C1 segment of cervical spinal cord (tissue), 14 donors: ENCODE measurements around the gene RSRC2.
"Not testable (repeated sequence)": the region's sequence is repeated elsewhere in the genome, so short reads cannot be mapped to it uniquely, and the experiment has no call there.

Experiments used
- DNase-seq, 14 donors: peaks; one replicate each; lab custom pipeline; 2025; lab: John Stamatoyannopoulos, UW

The RSRC2 gene

GRCh38 chr12:122518908-122519307 lies 7.8 kb downstream of the RSRC2 start:
- DNase-seq = no peak

- DNase-seq = no peak
These were observed 8.9 kb downstream of the RSRC2 start for GRCh38 chr12:122517877-122518276.

- no peak for DNase-seq
These were observed 10.0 kb downstream of the RSRC2 start for GRCh38 chr12:122516544-122517361.

- DNase-seq = no peak
These were observed 11.5 kb downstream of the RSRC2 start for GRCh38 chr12:122515275-122515674.

- no peak for DNase-seq
These were observed 13.1 kb downstream of the RSRC2 start for GRCh38 chr12:122513660-122514059.

GRCh38 chr12:122513028-122513427 lies 13.7 kb downstream of the RSRC2 start:
- DNase-seq = not testable (repeated sequence)

- DNase-seq = no peak
These were observed 18.6 kb downstream of the RSRC2 start for GRCh38 chr12:122508163-122508562.

- DNase-seq = no peak
These were observed 20.3 kb downstream of the RSRC2 start for GRCh38 chr12:122506393-122506938.

GRCh38 chr12:122505419-122506051 lies 21.2 kb downstream of the RSRC2 start:
- no peak for DNase-seq

GRCh38 chr12:122503783-122504590 lies 22.7 kb downstream of the RSRC2 start:
- DNase-seq = no peak

- DNase-seq = no peak
These were observed 23.5 kb downstream of the RSRC2 start for GRCh38 chr12:122503147-122503751.

GRCh38 chr12:122501489-122501989 lies 25.2 kb downstream of the RSRC2 start:
- DNase-seq = no peak

- DNase-seq = peak; percentile 76 to 97 (median 92)
These were observed 25.8 kb downstream of the RSRC2 start, which contains the start of gene ZCCHC8 for GRCh38 chr12:122500685-122501488. ZCCHC8 (minus strand) TSS chr12:122500932; CDS start chr12:122500840, 92 bp downstream.

GRCh38 chr12:122499991-122500684 lies 26.6 kb downstream of the RSRC2 start:
- DNase-seq = peak in 5 of 14 donors; percentile 22 to 56 (median 45)

GRCh38 chr12:122495258-122495657 lies 31.5 kb downstream of the RSRC2 start:
- DNase-seq = no peak

- not testable (repeated sequence) for DNase-seq
These were observed 33.5 kb downstream of the RSRC2 start for GRCh38 chr12:122493222-122493621.

GRCh38 chr12:122491991-122492390 lies 34.7 kb downstream of the RSRC2 start:
- DNase-seq = no peak

GRCh38 chr12:122489038-122489437 lies 37.7 kb downstream of the RSRC2 start:
- DNase-seq = no peak

GRCh38 chr12:122487807-122488206 lies 38.9 kb downstream of the RSRC2 start:
- not testable (repeated sequence) for DNase-seq
